Fibroblast of the aortic adventitia (primary cell): Measurements from ENCODE around the gene LYPD4. TPM values are rescaled to one million over a fixed set of nuclear protein-coding genes. Genes with fewer than 3 reads are reported as not detected.

Source experiments
- DNase-seq: peaks from one replicate; pipeline ENCODE4 v3.0.0-alpha.2; 2010; ENCODE audit warnings: low read depth
- H3K4me3 ChIP-seq: 2 replicates; pipeline ENCODE4 v1.5.1; 2011; ENCODE audit warnings: low read depth, mild to moderate bottlenecking, control low read depth, low read length, moderate library complexity
- total RNA-seq: library from RNA; depleted of rRNA; stranded (reverse); fragments of >200 nt; gene quantifications from 2 replicates; pipeline ENCODE4 v1.2.3, GENCODE V29; 2012; ENCODE audit warnings: low replicate concordance
- TF ChIP-seq, protein P1 (sequence below): IDR thresholded peaks from 2 replicates; pipeline ENCODE4 v1.5.1; 2011; ENCODE audit warnings: mild to moderate bottlenecking, low read length, control low read depth, inconsistent platforms; ENCODE audit not compliant: insufficient read depth

The LYPD4 gene
- total RNA-seq, 1 donor = not detected

DNA sequence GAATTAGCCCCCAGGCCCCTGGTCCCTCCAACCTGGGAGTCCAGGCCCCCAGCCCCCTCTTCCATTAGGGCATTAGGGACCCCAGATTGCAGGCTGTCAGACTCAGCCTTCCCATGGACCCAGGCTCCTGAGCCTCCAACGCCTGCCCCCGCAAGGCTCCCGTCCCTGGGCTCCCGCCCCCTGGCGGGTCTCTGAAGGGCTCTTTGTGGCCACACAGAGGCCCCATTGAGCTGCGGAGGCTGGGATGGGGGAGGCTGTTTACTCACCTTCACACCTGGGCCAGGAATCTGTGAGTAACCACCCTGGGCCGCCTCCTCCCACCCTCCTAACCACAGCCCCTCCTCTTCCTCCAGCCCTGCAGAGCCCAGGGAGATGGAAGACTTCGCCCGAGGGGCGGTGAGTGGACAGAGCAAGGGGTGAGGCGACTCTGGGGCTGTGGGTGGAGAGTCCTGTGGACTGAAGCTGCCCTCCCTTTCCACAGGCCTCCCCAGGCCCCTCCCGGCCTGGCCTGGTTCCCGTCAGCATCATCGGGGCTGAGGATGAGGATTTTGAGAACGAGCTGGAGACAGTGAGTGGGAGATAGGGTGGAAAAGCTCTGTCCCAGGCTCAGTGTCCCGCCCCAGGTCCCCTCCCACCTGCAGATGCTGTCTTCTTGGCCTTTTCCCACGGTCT lies 43.4 kb upstream of the LYPD4 start:
- no peak for DNase-seq
- no peak overlapping the region for H3K4me3 ChIP-seq
- TF ChIP-seq, protein P1, sequence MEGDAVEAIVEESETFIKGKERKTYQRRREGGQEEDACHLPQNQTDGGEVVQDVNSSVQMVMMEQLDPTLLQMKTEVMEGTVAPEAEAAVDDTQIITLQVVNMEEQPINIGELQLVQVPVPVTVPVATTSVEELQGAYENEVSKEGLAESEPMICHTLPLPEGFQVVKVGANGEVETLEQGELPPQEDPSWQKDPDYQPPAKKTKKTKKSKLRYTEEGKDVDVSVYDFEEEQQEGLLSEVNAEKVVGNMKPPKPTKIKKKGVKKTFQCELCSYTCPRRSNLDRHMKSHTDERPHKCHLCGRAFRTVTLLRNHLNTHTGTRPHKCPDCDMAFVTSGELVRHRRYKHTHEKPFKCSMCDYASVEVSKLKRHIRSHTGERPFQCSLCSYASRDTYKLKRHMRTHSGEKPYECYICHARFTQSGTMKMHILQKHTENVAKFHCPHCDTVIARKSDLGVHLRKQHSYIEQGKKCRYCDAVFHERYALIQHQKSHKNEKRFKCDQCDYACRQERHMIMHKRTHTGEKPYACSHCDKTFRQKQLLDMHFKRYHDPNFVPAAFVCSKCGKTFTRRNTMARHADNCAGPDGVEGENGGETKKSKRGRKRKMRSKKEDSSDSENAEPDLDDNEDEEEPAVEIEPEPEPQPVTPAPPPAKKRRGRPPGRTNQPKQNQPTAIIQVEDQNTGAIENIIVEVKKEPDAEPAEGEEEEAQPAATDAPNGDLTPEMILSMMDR = no peak

DNA sequence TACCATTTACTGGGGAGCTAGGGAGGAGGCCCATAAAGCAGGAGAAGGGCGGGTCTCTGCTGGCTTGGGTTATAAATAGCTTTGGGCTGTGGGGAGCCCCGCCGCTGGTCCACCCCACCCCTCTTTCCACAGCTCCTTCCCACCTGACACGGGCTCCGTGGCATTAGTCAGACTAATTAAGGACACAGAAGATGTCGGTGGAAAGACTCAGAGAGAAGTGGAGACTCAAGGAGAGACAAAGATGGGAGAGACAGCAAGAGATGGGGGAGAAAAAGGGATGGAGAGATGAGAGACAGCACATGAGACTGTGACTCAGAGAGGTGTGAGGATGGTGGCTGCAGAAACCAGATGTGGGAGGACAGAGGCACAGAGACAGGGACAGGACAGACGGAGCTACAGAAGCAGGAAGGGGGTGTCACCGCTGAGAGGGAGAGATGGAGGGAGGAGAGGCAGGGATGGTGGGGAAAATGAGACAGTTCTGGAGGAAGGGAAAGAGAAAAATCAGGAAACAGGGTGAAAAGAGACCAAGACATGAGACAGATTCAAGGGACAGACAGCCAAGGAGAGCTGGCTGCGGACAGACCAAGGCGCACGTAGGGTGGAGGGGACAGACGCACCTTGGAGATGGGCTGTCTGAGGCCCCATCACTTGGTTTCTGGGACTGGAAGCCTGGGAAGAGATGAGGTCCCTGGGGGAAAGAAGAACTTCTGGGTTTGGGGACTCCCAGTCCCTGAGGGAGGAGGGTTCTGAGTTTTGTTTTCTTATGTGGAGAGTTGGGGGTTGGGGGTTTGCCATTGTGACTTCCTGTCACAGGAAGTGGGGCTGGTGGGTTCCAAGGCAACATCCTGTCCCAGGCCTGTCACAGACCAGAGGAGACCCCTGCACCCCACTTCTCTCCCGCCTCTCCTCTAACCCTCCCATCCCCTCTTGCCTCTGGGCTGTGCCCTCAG lies 42.6 kb upstream of the LYPD4 start:
- DNase-seq = no peak
- TF ChIP-seq, protein P1 = no peak
- no peak overlapping the region for H3K4me3 ChIP-seq

DNA sequence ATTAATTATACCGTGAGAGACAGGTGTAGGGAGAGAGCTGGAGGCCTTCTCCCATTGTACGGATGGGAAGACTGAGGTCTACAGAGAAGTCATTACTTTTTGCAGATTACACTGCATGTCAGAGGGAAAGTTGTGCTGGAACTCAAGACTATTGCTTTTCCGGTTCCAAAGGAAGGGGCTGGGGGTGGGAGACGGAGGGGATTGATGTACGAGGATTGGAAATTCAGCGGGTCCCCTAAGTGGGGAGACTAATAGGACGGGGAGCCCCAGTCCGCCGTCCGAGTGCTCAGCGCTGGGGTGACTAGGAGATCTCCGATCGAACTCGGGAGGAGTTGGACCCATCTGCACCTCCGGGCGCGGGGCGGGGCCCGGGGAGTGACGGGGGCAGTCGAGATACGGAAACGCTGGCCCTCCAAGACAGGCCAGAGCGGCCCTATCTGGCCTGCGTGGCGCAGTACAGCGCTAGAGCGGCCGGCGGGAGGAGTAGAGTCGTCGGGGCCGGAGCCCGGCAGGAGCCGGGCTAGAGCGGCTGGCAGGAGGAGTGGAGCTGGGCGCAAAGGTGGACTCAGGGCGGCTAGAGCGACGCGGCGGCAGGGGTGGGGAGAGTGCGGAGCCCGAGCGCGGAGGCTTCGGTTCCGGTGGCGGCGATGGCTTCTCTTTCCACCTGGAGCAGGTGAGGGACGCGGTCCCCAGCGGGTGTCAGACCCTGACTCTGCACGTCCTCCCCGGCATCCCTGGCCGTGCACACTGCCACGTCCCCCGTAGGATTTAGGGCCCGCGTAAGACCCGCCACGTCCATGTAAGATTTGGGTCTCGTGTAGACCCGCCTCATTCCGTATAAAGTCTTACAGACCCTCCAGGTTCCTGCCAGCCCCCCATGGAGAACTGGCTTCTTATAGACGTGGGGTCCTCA lies 39.6 kb upstream of the LYPD4 start:
- DNase-seq = peak; percentile 95
- TF ChIP-seq, protein P1 = peak; percentile 40
- peak overlapping the region; percentile 96 for H3K4me3 ChIP-seq

DNA sequence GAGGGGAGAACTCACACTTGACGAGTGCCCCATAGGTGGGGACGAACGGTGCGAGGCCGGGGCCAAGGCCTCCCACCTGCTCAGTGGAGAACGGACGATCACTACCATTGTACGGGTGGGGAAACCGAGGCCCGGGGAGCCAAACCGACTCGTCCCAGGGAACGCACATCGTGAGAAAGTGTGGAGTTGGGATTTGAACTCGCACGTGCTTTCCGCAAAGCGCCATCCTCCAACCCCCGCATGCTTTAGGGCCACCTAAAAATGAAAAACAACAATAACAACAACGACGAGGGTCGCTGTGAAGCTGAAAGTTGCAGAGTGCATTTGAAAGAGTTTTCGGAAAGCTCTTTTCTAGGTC lies 39.0 kb upstream of the LYPD4 start:
- no peak for DNase-seq
- peak overlapping the region; percentile 96 for H3K4me3 ChIP-seq
- TF ChIP-seq, protein P1 = no peak

DNA sequence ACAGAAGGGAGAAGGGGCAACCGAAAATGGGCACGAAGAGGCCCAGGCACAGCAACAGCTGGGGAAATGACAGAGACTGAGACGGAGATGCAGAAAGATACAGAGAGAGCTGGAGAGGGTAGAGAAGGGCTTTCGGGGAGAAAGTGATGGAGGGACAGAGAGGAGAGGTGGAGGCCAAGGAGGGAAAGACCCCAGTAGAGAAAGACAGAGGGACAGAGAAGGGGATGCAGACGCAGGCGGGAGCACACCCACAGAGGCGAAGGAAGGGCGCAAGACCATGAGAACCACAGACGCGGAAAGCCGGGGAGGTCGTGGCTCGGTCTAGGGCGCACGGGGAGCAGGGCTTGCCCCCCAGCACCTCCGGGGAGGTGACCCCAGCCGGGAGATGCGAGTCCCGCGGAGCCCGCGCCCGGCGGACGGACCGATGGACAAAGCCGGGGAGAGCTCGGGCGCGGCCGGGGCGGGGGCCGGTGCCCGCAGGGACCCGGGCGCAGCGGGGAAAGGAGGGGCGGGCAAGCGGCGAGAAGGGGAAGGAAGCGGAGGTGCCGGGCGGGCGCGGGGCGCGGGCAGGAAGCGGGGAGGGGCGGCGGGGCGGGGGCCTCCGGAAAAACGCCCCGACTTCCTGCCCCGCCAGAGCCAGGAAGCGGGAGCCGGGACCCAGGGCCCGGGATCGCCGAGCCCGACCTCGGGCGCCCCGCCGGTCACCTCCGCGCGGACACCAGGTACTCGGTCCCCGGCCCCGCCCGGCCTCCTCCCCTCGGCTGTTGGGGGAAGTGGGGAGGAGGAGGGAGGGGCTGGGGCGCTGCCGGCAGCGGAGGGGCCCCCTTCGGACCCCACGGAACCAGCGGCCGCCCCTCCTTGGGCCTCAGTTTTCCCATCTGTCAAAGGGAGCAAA lies 38.3 kb upstream of the LYPD4 start, which contains the start of gene ARHGEF1:
Gene ARHGEF1, plus strand, starts transcription at position 617 of the 895 bp plus-strand sequence. CDS start 4,899 bp downstream, outside the sequence.
- TF ChIP-seq, protein P1 = no peak
- no peak for DNase-seq
- peak within 1 kb of the TSS; percentile 96 for H3K4me3 ChIP-seq
